Breast epithelium (tissue), 3 donors: ENCODE results near the gene HHATL.

Experiments used
- CTCF ChIP-seq, 3 donors: fragments of 450-650 bp; IDR thresholded peaks; one replicate each; pipeline ENCODE4 v1.5.1; 2016 to 2017; ENCODE audit warnings: antibody characterized with exemption in 3 of 3, mild to moderate bottlenecking in 3 of 3, moderate library complexity in 3 of 3
- POLR2A ChIP-seq: fragments of 450-650 bp; IDR thresholded peaks from one replicate; pipeline ENCODE4 v1.6.1; 2016; ENCODE audit warnings: antibody characterized with exemption, mild to moderate bottlenecking, moderate library complexity

DNA sequence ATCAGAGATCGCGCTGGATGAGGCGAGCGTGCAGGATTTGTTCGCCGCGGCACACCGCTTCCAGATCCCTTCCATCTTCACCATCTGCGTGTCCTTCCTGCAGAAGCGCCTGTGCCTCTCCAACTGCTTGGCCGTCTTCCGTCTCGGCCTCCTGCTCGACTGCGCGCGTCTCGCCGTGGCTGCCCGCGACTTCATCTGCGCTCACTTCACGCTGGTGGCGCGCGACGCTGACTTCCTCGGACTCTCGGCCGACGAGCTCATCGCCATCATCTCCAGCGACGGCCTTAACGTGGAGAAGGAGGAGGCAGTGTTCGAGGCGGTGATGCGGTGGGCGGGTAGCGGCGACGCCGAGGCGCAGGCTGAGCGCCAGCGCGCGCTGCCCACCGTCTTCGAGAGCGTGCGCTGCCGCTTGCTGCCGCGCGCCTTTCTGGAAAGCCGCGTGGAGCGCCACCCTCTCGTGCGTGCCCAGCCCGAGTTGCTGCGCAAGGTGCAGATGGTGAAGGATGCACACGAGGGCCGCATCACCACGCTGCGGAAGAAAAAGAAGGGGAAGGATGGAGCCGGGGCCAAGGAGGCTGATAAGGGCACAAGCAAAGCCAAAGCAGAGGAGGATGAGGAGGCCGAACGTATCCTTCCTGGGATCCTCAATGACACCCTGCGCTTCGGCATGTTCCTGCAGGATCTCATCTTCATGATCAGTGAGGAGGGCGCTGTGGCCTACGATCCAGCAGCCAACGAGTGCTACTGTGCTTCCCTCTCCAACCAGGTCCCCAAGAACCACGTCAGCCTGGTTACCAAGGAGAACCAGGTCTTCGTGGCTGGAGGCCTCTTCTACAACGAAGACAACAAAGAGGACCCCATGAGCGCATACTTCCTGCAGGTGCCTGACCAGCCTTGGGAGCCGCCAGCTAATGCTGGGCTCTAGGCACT lies 16.4 kb downstream of the HHATL start:
- TF ChIP-seq CTCF (IDR thresholded peaks at IDR 0.05) (no peak), POLR2A (no peak)
